HG02884 (cell line): ENCODE data around the gene SNX1.
"Not testable (repeated sequence)": the region's sequence is repeated elsewhere in the genome, so short reads cannot be mapped to it uniquely, and the experiment has no call there.

ENCODE experiments used
- ATAC-seq: cut with Tn5 transposase; IDR thresholded peaks from one replicate; pipeline ENCODE4 v1.9.1; 2021; ENCODE audit warnings: mild to moderate bottlenecking, moderate library complexity; ENCODE audit not compliant: unreplicated experiment

The SNX1 gene

GRCh38 chr15:64071931-64072765 lies 23.6 kb upstream of the SNX1 start:
- no peak for ATAC-seq

GRCh38 chr15:64072812-64073211 lies 23.0 kb upstream of the SNX1 start:
- ATAC-seq, result no peak

DNA sequence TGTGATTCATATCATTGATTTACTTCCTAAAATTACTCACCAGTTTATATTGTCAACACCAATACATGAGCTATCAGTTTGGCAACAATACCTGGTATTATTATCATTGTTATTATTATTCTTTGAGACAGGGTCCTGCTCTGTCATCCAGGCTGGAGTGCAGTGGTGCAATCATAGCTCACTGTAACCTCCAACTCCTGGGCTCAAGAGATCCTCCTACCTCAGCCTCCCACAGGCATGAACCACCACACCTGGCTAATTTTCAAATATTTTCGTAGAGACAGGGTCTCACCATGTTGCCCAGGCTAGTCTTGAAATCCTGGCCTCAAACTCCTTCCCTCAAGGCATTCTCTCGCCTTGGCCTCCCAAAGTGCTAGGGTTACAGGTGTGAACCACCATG lies 22.3 kb upstream of the SNX1 start:
- ATAC-seq, result not testable (repeated sequence)

DNA sequence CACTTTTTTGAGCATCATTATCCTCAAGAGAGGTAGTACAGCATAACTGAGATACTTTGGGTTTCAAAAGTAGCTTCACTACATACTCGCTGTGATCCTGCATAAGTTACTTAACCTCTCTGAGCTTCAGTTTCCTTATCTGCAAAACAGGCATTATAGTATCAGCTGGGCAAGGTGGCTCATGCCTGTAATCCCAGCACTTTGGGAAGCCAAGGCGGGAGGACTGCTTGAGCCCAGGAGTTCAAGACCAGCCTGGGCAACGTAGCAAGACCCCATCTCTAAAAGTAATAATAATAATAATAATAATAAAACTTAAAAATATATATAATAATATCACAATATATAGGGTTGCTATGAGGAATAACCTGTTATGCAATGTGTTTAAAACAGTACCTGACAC lies 13.0 kb upstream of the SNX1 start:
- ATAC-seq, result no peak

GRCh38 chr15:64089543-64090280 lies 6.1 kb upstream of the SNX1 start:
- ATAC-seq, result no peak

- ATAC-seq, result no peak
Observed at GRCh38 chr15:64090527-64090926, 5.3 kb upstream of the SNX1 start.

GRCh38 chr15:64092075-64092820 lies 3.5 kb upstream of the SNX1 start:
- ATAC-seq, result no peak

- peak; percentile 7 for ATAC-seq
Observed at GRCh38 chr15:64092864-64093626, 2.7 kb upstream of the SNX1 start.

- peak; percentile 48 for ATAC-seq
Observed at GRCh38 chr15:64093627-64094417, 2.0 kb upstream of the SNX1 start, which contains the start of gene CIAO2A. TSS of gene CIAO2A (minus strand) at chr15:64093838. CDS start at chr15:64093768, 70 bp downstream.

GRCh38 chr15:64095431-64095794 lies 369 bp upstream of the SNX1 start:
- ATAC-seq, result no peak

GRCh38 chr15:64096668-64097384 lies 1.0 kb downstream of the SNX1 start:
- no peak for ATAC-seq

DNA sequence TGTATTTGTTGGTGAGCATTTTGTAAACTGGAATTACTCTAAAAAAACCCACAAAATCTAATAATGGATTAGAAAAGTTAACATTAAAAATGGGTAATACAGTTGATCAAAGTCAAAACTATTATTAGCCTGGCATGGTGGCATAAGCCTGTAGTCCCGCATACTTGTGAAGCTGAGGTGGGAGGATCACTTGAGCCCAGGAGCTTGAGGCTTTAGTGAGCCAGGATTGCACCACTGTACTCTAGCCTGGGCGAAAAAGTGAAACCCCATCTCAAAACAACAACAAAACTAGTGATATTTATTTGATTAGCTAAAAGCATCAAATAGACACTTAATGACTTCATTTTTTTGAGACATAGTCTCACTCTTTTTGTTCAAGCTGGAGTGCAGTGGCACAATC lies 3.6 kb downstream of the SNX1 start:
- ATAC-seq, result no peak

DNA sequence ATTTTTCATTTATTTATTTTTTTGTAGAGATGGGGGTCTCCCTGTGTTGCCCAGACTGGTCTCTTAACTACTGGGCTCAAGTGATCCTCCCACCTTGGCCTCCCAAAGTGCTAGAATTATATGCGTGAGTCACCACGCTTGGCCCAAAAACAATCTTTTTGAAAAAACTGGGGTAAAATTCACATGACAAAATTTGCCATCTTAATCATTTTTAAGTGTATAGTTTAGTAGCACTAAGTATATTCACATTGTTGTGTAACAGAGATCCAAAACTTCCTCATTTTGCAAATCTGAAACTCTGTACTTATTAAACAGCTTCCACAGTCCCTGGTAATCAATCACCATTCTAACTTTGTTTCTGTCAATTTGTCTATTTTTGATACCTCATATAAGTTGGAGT lies 5.2 kb downstream of the SNX1 start:
- no peak for ATAC-seq

- ATAC-seq, result no peak
Observed at GRCh38 chr15:64102497-64102896, 6.7 kb downstream of the SNX1 start.

- ATAC-seq, result no peak
Observed at GRCh38 chr15:64105113-64105704, 9.4 kb downstream of the SNX1 start.

DNA sequence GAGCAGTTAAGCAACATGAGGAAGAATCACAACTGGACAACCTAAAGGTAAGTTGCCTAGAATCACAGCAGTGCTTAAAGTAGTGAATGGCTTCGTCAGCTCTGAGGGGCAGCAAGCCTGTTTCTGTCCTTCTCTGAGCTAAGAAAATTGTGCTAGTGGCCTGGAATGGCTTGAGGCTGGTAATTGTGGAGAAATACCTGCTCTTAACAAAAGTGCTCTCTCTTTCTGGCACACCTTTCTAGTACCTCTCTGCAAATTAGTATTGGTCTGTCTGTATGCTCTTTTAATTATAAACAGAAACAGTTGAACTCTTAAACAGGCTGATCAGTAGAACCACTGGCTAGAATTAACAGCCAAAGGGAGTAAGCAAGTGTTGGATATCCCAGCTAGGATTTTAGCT lies 11.6 kb downstream of the SNX1 start:
- no peak for ATAC-seq

DNA sequence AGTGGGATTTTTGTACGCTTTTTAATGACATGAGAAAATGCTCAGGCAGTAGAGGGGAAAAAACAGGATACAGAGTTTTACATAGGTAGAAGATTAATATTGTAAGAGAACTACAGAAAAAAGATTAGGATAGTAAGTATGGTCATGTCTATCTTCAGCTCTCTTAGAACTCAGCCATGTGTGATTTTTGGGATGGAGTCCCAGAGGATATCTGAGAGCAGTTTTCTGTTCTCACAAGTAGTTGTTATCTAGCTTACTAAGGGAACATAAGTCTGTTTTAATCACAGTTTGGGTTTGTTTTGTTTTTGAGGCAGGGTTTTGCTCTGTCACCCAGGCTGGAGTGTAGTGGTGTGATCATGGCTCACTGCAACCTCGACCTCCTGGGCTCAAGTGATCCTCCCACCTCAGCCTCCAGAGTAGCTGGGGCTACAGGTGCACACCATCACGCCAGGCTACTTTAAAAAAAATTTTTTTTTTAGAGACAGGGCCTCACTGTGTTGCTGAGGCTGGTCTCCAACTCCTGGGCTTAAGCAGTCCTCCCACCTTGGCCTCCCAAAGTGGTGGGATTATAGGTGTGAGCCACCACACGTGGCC lies 14.4 kb downstream of the SNX1 start:
- not testable (repeated sequence) for ATAC-seq

DNA sequence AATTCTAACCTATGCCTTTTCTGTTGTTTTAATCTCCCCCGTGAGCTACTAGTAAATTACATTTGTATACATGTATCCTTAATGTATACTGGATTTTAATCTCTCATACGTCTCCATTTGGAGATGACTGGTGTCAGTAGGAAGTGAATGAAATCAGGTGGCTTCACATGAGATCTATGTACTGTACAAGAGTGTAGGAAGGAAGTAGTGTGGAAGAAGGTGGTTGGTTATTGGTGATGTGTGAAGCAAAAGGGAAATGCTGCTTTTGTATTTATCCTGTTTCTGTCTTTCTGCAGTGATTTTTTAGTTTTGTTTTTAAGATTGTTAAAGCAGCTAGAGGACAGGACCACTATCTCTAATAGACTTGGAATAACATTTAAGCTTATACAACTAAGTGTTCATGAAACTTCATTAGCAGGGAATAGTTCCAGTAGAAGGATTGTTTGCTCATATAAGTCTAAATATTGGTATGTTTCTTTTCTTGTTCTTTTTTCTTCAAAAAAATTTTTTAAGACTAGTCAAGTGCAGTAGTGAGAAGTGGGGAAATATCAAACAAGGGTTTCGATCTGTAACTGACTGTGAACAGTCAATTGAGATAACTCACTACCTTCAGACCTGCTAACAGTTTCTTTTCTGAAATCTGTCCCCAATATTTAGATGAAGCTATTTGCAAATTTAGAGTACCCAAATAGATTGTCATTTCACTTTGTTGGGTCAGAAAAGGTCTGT lies 15.3 kb downstream of the SNX1 start:
- no peak for ATAC-seq
